Prostate gland (tissue), 2 donors: ENCODE data around the gene SDHD.
"Not testable (repeated sequence)": the region's sequence is repeated elsewhere in the genome, so short reads cannot be mapped to it uniquely, and the experiment has no call there.

Experiments used
- CTCF ChIP-seq, 4 experiments: fragments of 200-600 bp in 2 of 4; fragments of 450-650 bp in 2 of 4; sonication (generic) in 2 of 4; IDR thresholded peaks; 1 replicate in 3 of 4; 2 replicates in 1 of 4; pipeline ENCODE4 v1.5.1; 2016 to 2019; ENCODE audit warnings: antibody characterized with exemption in 4 of 4, mild to moderate bottlenecking in 2 of 4, moderate library complexity in 2 of 4
- POLR2A ChIP-seq: fragments of 450-650 bp; IDR thresholded peaks from one replicate; pipeline ENCODE4 v1.6.1; 2016; ENCODE audit warnings: antibody characterized with exemption, mild to moderate bottlenecking

GRCh38 chr11:112095302-112095701, 8.6 kb downstream of the SDHD start:
- not testable (repeated sequence) for TF ChIP-seq CTCF (IDR thresholded peaks at IDR 0.05); POLR2A
